Transverse colon (tissue), 4 donors: ENCODE results near the gene RPGRIP1L.

ENCODE experiments used
- POLR2AphosphoS5 ChIP-seq, 3 donors: sonication (generic); formaldehyde crosslinking; IDR thresholded peaks; one replicate each; pipeline ENCODE4 v1.6.1; 2016; ENCODE audit warnings: antibody characterized with exemption in 3 of 3
- TF ChIP-seq, protein P1 (sequence below), 5 experiments: fragments of 200-600 bp in 3 of 5; fragments of 450-650 bp in 2 of 5; sonication (generic) in 3 of 5; IDR thresholded peaks; 1 replicate in 2 of 5; 2 replicates in 3 of 5; pipeline ENCODE4 v1.5.1; 2016 to 2017; ENCODE audit warnings: antibody characterized with exemption in 5 of 5, inconsistent platforms in 3 of 5, mild to moderate bottlenecking in 2 of 5, moderate library complexity in 1 of 5

DNA sequence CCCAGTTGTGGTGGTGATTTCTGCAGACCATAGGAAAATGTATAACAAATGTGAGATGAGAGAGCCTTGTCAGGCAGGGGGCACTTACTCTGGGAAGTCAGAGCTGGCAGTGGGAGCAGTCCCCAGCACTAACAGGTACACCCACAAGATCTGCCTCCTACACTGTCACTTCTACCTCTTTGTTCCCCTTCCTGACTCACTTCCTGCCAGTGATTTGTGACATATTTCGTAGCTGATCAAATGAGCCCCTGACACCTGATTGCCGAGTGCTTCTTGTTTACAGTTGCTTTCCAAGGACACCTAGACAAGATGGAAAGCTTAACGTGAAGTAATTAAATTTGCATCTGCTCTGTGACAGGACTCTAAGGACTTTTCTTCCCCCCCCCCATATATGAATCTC lies 40.8 kb upstream of the RPGRIP1L start:
- TF ChIP-seq POLR2AphosphoS5 (IDR thresholded peaks at IDR 0.05) = no peak
- TF ChIP-seq, protein P1, sequence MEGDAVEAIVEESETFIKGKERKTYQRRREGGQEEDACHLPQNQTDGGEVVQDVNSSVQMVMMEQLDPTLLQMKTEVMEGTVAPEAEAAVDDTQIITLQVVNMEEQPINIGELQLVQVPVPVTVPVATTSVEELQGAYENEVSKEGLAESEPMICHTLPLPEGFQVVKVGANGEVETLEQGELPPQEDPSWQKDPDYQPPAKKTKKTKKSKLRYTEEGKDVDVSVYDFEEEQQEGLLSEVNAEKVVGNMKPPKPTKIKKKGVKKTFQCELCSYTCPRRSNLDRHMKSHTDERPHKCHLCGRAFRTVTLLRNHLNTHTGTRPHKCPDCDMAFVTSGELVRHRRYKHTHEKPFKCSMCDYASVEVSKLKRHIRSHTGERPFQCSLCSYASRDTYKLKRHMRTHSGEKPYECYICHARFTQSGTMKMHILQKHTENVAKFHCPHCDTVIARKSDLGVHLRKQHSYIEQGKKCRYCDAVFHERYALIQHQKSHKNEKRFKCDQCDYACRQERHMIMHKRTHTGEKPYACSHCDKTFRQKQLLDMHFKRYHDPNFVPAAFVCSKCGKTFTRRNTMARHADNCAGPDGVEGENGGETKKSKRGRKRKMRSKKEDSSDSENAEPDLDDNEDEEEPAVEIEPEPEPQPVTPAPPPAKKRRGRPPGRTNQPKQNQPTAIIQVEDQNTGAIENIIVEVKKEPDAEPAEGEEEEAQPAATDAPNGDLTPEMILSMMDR (IDR thresholded peaks at IDR 0.05) = no peak
